Measurements from ENCODE around the gene TEPSIN.

TEPSIN gene

GRCh38 chr17:81210868-81211267 lies 28.0 kb downstream of the TEPSIN start:
- H3K4me3 ChIP-seq (ENCODE audit: insufficient read depth, low read length, poor library complexity, severe bottlenecking): no peak overlapping the region
- no peak for TF ChIP-seq EZH2phosphoT487 (conservative IDR thresholded peaks at IDR 0.05; ENCODE audit: low read length)
- no peak for TF ChIP-seq CTCF (IDR thresholded peaks at IDR 0.05; ENCODE audit: insufficient read depth, low read length, poor library complexity, severe bottlenecking)
- no peak overlapping the region for H3K4me2 ChIP-seq (ENCODE audit: low read depth, low read length, poor library complexity, severe bottlenecking)
- no peaks in the 10 kb centered on the region for H3K27me3 ChIP-seq (ENCODE audit: low read length)
- no peaks in the 10 kb centered on the region for H3K9me3 ChIP-seq (ENCODE audit: insufficient read depth, low read length)
- no peak overlapping the region for H2AFZ ChIP-seq (ENCODE audit: low read depth, low read length, severe bottlenecking)
- no peaks in the 10 kb centered on the region for H3K79me2 ChIP-seq (ENCODE audit: insufficient read depth, low read length)
- no peaks in the 10 kb centered on the region for H3K36me3 ChIP-seq (ENCODE audit: low read length)
- no peaks in the 10 kb centered on the region for H3K9me2 ChIP-seq (replicated peaks; ENCODE audit: insufficient read depth, low read length)
- no peak overlapping the region for H3K27ac ChIP-seq (ENCODE audit: low read depth, low read length)
- H4K20me1 ChIP-seq (ENCODE audit: low read depth, low read length): no peaks in the 10 kb centered on the region
- H3F3A ChIP-seq (ENCODE audit: insufficient read depth): no peaks in the 10 kb centered on the region
- no peak overlapping the region for H3K9ac ChIP-seq (ENCODE audit: low read length)

GRCh38 chr17:81210466-81210865 lies 28.4 kb downstream of the TEPSIN start:
- Histone ChIP-seq H3K4me3 (ENCODE audit: insufficient read depth, low read length, poor library complexity, severe bottlenecking) (no peak overlapping the region), H4K20me1 (ENCODE audit: low read depth, low read length) (no peaks in the 10 kb centered on the region), H3K27me3 (ENCODE audit: low read length) (no peaks in the 10 kb centered on the region), H3K9me2 (replicated peaks; ENCODE audit: insufficient read depth, low read length) (no peaks in the 10 kb centered on the region), H3K4me2 (ENCODE audit: low read depth, low read length, poor library complexity, severe bottlenecking) (no peak overlapping the region), H3K9ac (ENCODE audit: low read length) (no peak overlapping the region), H3K27ac (ENCODE audit: low read depth, low read length) (no peak overlapping the region), H3K36me3 (ENCODE audit: low read length) (no peaks in the 10 kb centered on the region), H3K79me2 (ENCODE audit: insufficient read depth, low read length) (no peaks in the 10 kb centered on the region), H3K9me3 (ENCODE audit: insufficient read depth, low read length) (no peaks in the 10 kb centered on the region), H2AFZ (ENCODE audit: low read depth, low read length, severe bottlenecking) (no peak overlapping the region), H3F3A (ENCODE audit: insufficient read depth) (no peaks in the 10 kb centered on the region)
- TF ChIP-seq EZH2phosphoT487 (conservative IDR thresholded peaks at IDR 0.05; ENCODE audit: low read length): no peak
- TF ChIP-seq CTCF (IDR thresholded peaks at IDR 0.05; ENCODE audit: insufficient read depth, low read length, poor library complexity, severe bottlenecking): no peak

GRCh38 chr17:81209141-81209540 lies 29.7 kb downstream of the TEPSIN start:
- no peak overlapping the region for H3K4me3 ChIP-seq (ENCODE audit: insufficient read depth, low read length, poor library complexity, severe bottlenecking)
- H3K9me3 ChIP-seq (ENCODE audit: insufficient read depth, low read length): no peaks in the 10 kb centered on the region
- H3F3A ChIP-seq (ENCODE audit: insufficient read depth): no peaks in the 10 kb centered on the region
- H3K9ac ChIP-seq (ENCODE audit: low read length): no peak overlapping the region
- no peak overlapping the region for H3K27ac ChIP-seq (ENCODE audit: low read depth, low read length)
- H3K9me2 ChIP-seq (replicated peaks; ENCODE audit: insufficient read depth, low read length): no peaks in the 10 kb centered on the region
- H4K20me1 ChIP-seq (ENCODE audit: low read depth, low read length): no peaks in the 10 kb centered on the region
- no peaks in the 10 kb centered on the region for H3K36me3 ChIP-seq (ENCODE audit: low read length)
- no peaks in the 10 kb centered on the region for H3K27me3 ChIP-seq (ENCODE audit: low read length)
- TF ChIP-seq CTCF (IDR thresholded peaks at IDR 0.05; ENCODE audit: insufficient read depth, low read length, poor library complexity, severe bottlenecking) (no peak), EZH2phosphoT487 (conservative IDR thresholded peaks at IDR 0.05; ENCODE audit: low read length) (no peak)
- no peak overlapping the region for H3K4me2 ChIP-seq (ENCODE audit: low read depth, low read length, poor library complexity, severe bottlenecking)
- H3K79me2 ChIP-seq (ENCODE audit: insufficient read depth, low read length): no peaks in the 10 kb centered on the region
- H2AFZ ChIP-seq (ENCODE audit: low read depth, low read length, severe bottlenecking): no peak overlapping the region
